Hepatocyte (in vitro differentiated cells): ENCODE measurements around the gene WIPF3. TPM values are rescaled to one million over a fixed set of nuclear protein-coding genes. Genes with fewer than 3 reads are reported as not detected.

Experiments used
- DNase-seq: peaks from one replicate; pipeline ENCODE4 v3.0.0-alpha.2; 2016; ENCODE audit warnings: low spot score
- H2AFZ ChIP-seq: fragments of 200-600 bp; sonication (generic); 2 replicates; pipeline ENCODE4 v1.6.0; 2016; ENCODE audit warnings: antibody characterized with exemption, mild to moderate bottlenecking
- H3K27ac ChIP-seq: fragments of 200-600 bp; sonication (generic); 2 replicates; pipeline ENCODE4 v1.5.1; 2016; ENCODE audit warnings: mild to moderate bottlenecking
- H3K27me3 ChIP-seq: fragments of 200-600 bp; sonication (generic); 2 replicates; pipeline ENCODE4 v1.6.1; 2016
- H3K36me3 ChIP-seq: fragments of 200-600 bp; sonication (generic); replicated peaks from 2 replicates; pipeline ENCODE4 v1.5.1; 2016; ENCODE audit warnings: low read depth; ENCODE audit not compliant: insufficient read depth
- H3K4me1 ChIP-seq: fragments of 200-600 bp; sonication (generic); 2 replicates; pipeline ENCODE4 v1.5.1; 2016; ENCODE audit warnings: mild to moderate bottlenecking, moderate library complexity; ENCODE audit not compliant: insufficient read depth
- H3K4me2 ChIP-seq: fragments of 200-600 bp; sonication (generic); 2 replicates; pipeline ENCODE4 v1.6.0; 2016
- H3K4me3 ChIP-seq: fragments of 200-600 bp; sonication (generic); 2 replicates; pipeline ENCODE4 v1.5.1; 2016; ENCODE audit warnings: mild to moderate bottlenecking
- H3K79me2 ChIP-seq: fragments of 200-600 bp; sonication (generic); 2 replicates; pipeline ENCODE4 v1.6.0; 2017; ENCODE audit warnings: mild to moderate bottlenecking
- H3K9me2 ChIP-seq: fragments of 200-600 bp; sonication (generic); replicated peaks from 2 replicates; pipeline ENCODE4 v1.6.0; 2017; ENCODE audit warnings: mild to moderate bottlenecking; ENCODE audit not compliant: insufficient read depth
- H3K9me3 ChIP-seq: fragments of 200-600 bp; sonication (generic); 2 replicates; pipeline ENCODE4 v1.5.1; 2016; ENCODE audit warnings: low read depth, mild to moderate bottlenecking
- H4K20me1 ChIP-seq: fragments of 200-600 bp; sonication (generic); 2 replicates; pipeline ENCODE4 v1.6.0; 2016; ENCODE audit warnings: mild to moderate bottlenecking; ENCODE audit not compliant: insufficient read depth, poor library complexity, severe bottlenecking
- CTCF ChIP-seq: fragments of 200-600 bp; sonication (generic); IDR thresholded peaks from 2 replicates; pipeline ENCODE4 v1.5.1; 2016; ENCODE audit warnings: antibody characterized with exemption, mild to moderate bottlenecking; ENCODE audit not compliant: poor library complexity
- EZH2 ChIP-seq: fragments of 200-600 bp; sonication (generic); IDR thresholded peaks from 2 replicates; pipeline ENCODE4 v1.6.1; 2016; ENCODE audit warnings: antibody characterized with exemption, mild to moderate bottlenecking, borderline replicate concordance
- EZH2phosphoT487 ChIP-seq: fragments of 200-600 bp; sonication (generic); IDR thresholded peaks from one replicate; pipeline ENCODE4 v1.6.1; 2018; ENCODE audit warnings: antibody characterized with exemption, mild to moderate bottlenecking, low read depth, moderate library complexity; ENCODE audit not compliant: unreplicated experiment, severe bottlenecking
- WGBS: methylation state at CpG from one replicate; pipeline ENCODE4 v1.1.6; 2016; ENCODE audit warnings: low lambda C conversion rate; ENCODE audit errors: missing lambda C conversion rate; 5-methylcytosine and 5-hydroxymethylcytosine counted together
- polyA plus RNA-seq: library from polyadenylated mRNA; unstranded; fragments of >200 nt; fragmentation: Nextera tagmentation; extraction: Ambion mirVana; gene quantifications from 2 replicates; pipeline ENCODE4 v1.2.1, GENCODE V29; 2016
- total RNA-seq: library from RNA; depleted of rRNA; stranded (reverse); fragments of >200 nt; gene quantifications from 2 replicates; pipeline ENCODE4 v1.2.3, GENCODE V29; 2014

The WIPF3 gene
- total and polyA plus RNA-seq, 2 experiments from 2014 or later: 0.98 to 2.4 TPM

- no peaks in the 10 kb centered on the region for H3K36me3 ChIP-seq
- no peak overlapping the region for H3K4me2 ChIP-seq
- TF ChIP-seq EZH2phosphoT487 (no peak), CTCF (no peak), EZH2 (no peak)
- 86% methylated on average over 5 of the region's 5 CpGs for WGBS
- no peak overlapping the region for H3K27ac ChIP-seq
- no peaks in the 10 kb centered on the region for H3K4me1 ChIP-seq
- H3K4me3 ChIP-seq: no peak overlapping the region
- peaks cover 4% of the 10 kb centered on the region for H3K27me3 ChIP-seq
- no peak overlapping the region for H2AFZ ChIP-seq
- H4K20me1 ChIP-seq: no peaks in the 10 kb centered on the region
- no peak for DNase-seq
- H3K79me2 ChIP-seq: no peaks in the 10 kb centered on the region
- H3K9me3 ChIP-seq: no peaks in the 10 kb centered on the region
- H3K9me2 ChIP-seq: no peaks in the 10 kb centered on the region
Measured at GRCh38 chr7:29798422-29798821, 7.9 kb upstream of the WIPF3 start.

DNA sequence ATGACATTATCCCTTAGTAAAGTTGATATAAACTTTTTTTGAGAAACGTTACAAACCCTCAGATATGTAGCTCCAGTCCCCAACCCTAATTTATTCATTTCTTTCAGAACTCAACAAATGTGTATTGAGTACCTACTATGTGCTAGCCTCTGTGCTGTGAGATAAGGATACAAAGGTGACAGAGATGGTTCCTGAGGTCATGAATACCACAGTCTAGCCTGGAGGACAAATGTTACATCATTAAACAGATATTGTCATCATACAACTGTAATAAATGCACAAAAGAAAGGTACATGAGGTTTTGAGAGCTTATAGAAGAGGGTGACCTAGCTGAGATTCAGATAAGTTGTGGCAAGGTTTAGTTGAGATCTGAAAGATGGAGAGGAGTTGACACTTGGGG lies 4.4 kb upstream of the WIPF3 start:
- Histone ChIP-seq H4K20me1 (no peaks in the 10 kb centered on the region), H2AFZ (no peak overlapping the region), H3K79me2 (no peaks in the 10 kb centered on the region), H3K27ac (no peak overlapping the region), H3K4me1 (no peaks in the 10 kb centered on the region), H3K4me3 (no peak overlapping the region), H3K36me3 (no peaks in the 10 kb centered on the region), H3K9me3 (no peaks in the 10 kb centered on the region), H3K27me3 (peaks cover 5% of the 10 kb centered on the region), H3K4me2 (no peak overlapping the region), H3K9me2 (no peaks in the 10 kb centered on the region)
- WGBS: 63% methylated on average over 1 of the region's 1 CpG
- DNase-seq: no peak
- no peak for TF ChIP-seq EZH2phosphoT487
- TF ChIP-seq CTCF: no peak
- TF ChIP-seq EZH2: no peak

DNA sequence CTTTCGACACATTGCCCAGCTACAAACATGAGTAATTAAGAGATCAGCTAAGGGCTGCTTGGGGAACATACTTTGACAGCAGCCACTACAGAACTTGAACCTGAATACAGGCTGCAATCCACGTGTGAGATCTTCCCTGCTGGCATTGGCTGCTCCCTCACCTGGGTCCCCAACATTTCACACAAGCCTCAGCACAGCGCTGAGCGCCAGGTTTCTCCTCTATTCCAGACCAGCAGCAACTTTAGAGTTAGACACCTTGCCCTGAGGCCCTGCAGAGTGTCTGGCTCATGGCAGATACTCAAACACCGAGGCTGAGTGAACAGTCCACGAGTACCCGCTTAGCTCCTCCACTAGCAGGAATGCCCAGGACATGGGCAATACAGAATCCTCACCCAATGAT lies 1.3 kb upstream of the WIPF3 start:
- no peaks in the 10 kb centered on the region for H3K9me3 ChIP-seq
- H3K79me2 ChIP-seq: peaks cover 4% of the 10 kb centered on the region
- no peaks in the 10 kb centered on the region for H3K36me3 ChIP-seq
- H3K4me3 ChIP-seq: no peak overlapping the region
- H3K9me2 ChIP-seq: no peaks in the 10 kb centered on the region
- H3K27me3 ChIP-seq: peaks cover 12% of the 10 kb centered on the region
- H4K20me1 ChIP-seq: no peaks in the 10 kb centered on the region
- no peak overlapping the region for H3K27ac ChIP-seq
- no peak for DNase-seq
- no peak overlapping the region for H3K4me2 ChIP-seq
- H3K4me1 ChIP-seq: peaks cover 8% of the 10 kb centered on the region
- no peak overlapping the region for H2AFZ ChIP-seq
- TF ChIP-seq EZH2: no peak
- no peak for TF ChIP-seq EZH2phosphoT487
- TF ChIP-seq CTCF: no peak
- 74% methylated on average over 7 of the region's 7 CpGs for WGBS

DNA sequence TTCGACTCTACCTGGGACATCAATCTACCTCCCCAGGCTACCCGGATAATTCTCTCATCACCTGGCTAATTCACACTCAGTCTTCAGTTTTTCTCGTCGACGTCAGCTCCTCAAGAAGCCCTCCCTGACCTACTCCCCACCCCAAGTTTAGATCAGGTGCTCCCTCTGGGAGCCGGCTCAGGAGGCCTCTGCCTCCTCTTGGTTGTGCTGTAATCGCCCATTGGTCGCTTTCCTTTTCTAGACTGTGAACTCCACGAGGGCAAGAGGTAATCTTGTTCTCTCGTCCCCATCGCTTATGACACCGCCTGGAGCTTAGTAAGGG lies 461 bp upstream of the WIPF3 start:
- Histone ChIP-seq H3K36me3 (no peaks in the 10 kb centered on the region), H3K4me3 (peak overlapping the region; percentile 62), H3K27me3 (peaks cover 12% of the 10 kb centered on the region), H3K9me3 (no peaks in the 10 kb centered on the region), H4K20me1 (no peaks in the 10 kb centered on the region), H3K9me2 (no peaks in the 10 kb centered on the region), H3K27ac (peak overlapping the region; percentile 48), H3K4me1 (peaks cover 8% of the 10 kb centered on the region), H3K4me2 (peak overlapping the region; percentile 96), H2AFZ (peak overlapping the region; percentile 87), H3K79me2 (peaks cover 12% of the 10 kb centered on the region)
- no peak for TF ChIP-seq CTCF
- no peak for TF ChIP-seq EZH2
- TF ChIP-seq EZH2phosphoT487: no peak
- 61% methylated on average over 12 of the region's 12 CpGs for WGBS
- DNase-seq: no peak
